ENCODE measurements around the gene C2CD5.

DNA sequence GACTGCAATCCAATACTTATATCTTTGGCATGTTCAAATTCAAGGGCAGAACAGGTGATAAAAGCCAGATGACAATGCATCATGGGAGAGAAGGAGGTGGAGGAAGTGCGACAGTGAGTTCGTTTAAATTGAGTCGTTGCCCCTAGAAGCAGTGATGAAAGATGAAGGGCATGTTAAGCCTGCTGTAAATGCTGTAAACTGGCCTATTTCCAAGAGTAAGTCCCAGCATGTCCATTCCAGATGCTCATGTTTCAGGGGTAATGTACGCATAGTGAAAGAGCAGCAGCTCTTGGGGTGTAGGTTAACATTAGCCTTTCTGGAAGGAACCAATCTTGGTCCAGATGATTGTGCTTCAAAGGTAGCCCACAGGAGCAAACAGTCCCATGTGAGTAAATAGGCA is 97.1 kb downstream of the C2CD5 start:
- TF ChIP-seq, protein P1, sequence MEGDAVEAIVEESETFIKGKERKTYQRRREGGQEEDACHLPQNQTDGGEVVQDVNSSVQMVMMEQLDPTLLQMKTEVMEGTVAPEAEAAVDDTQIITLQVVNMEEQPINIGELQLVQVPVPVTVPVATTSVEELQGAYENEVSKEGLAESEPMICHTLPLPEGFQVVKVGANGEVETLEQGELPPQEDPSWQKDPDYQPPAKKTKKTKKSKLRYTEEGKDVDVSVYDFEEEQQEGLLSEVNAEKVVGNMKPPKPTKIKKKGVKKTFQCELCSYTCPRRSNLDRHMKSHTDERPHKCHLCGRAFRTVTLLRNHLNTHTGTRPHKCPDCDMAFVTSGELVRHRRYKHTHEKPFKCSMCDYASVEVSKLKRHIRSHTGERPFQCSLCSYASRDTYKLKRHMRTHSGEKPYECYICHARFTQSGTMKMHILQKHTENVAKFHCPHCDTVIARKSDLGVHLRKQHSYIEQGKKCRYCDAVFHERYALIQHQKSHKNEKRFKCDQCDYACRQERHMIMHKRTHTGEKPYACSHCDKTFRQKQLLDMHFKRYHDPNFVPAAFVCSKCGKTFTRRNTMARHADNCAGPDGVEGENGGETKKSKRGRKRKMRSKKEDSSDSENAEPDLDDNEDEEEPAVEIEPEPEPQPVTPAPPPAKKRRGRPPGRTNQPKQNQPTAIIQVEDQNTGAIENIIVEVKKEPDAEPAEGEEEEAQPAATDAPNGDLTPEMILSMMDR (IDR thresholded peaks at IDR 0.05): no peak
- no peak for TF ChIP-seq POLR2A (IDR thresholded peaks at IDR 0.05)

Data from esophagus squamous epithelium (tissue), 4 donors.